HepG2 (cell line): ENCODE results near the gene XKR7. TPM values are rescaled to one million over a fixed set of nuclear protein-coding genes. Genes with fewer than 3 reads are reported as not detected.

Source experiments
- ARID5B ChIP-seq: IDR thresholded peaks from 2 replicates; pipeline ENCODE4 v1.4.0; 2020; ENCODE audit warnings: mild to moderate bottlenecking, missing genetic modification reagents
- CEBPB ChIP-seq: IDR thresholded peaks from 2 replicates; pipeline ENCODE4 v1.6.1; 2011; ENCODE audit warnings: low read depth, low read length, improper control_type of control experiment, borderline replicate concordance
- DRAP1 ChIP-seq: IDR thresholded peaks from 2 replicates; pipeline ENCODE4 v1.6.1; 2016; ENCODE audit warnings: missing genetic modification reagents, missing compliant biosample characterization
- E2F5 ChIP-seq: sonication (generic); formaldehyde crosslinking; conservative IDR thresholded peaks from 2 replicates; pipeline ENCODE4 v1.4.0; 2020; ENCODE audit warnings: missing genetic modification reagents
- ELF3 ChIP-seq: IDR thresholded peaks from 2 replicates; pipeline ENCODE4 v1.6.1; 2016; ENCODE audit warnings: missing genetic modification reagents, missing compliant biosample characterization
- ETV5 ChIP-seq: IDR thresholded peaks from 2 replicates; pipeline ENCODE4 v1.6.1; 2018; ENCODE audit warnings: missing biosample characterization, missing genetic modification reagents, inconsistent platforms, borderline replicate concordance
- GRHL1 ChIP-seq: sonication (generic); formaldehyde crosslinking; conservative IDR thresholded peaks from 2 replicates; pipeline ENCODE4 v1.8.0; 2022; ENCODE audit warnings: missing genetic modification reagents
- NFIC ChIP-seq: IDR thresholded peaks from 2 replicates; pipeline ENCODE4 v1.6.1; 2012; ENCODE audit warnings: mild to moderate bottlenecking, low read length, inconsistent platforms
- PHF20 ChIP-seq: sonication (generic); formaldehyde crosslinking; IDR thresholded peaks from 2 replicates; pipeline ENCODE4 v1.5.0; 2020; ENCODE audit warnings: mild to moderate bottlenecking, missing genetic modification reagents
- RFX5 ChIP-seq: IDR thresholded peaks from 2 replicates; pipeline ENCODE4 v1.6.1; 2011; ENCODE audit warnings: low read depth, low read length, improper control_type of control experiment
- RORA ChIP-seq: sonication (generic); formaldehyde crosslinking; IDR thresholded peaks from 2 replicates; pipeline ENCODE4 v1.5.0; 2020; ENCODE audit warnings: mild to moderate bottlenecking, missing genetic modification reagents, moderate library complexity
- STAG1 ChIP-seq: sonication (generic); formaldehyde crosslinking; IDR thresholded peaks from 2 replicates; pipeline ENCODE4 v1.4.0; 2020; ENCODE audit warnings: missing genetic modification reagents
- TEAD2 ChIP-seq: sonication (generic); formaldehyde crosslinking; IDR thresholded peaks from 2 replicates; pipeline ENCODE4 v1.9.0; 2021; ENCODE audit warnings: missing genetic modification reagents
- ZBTB33 ChIP-seq: sonication (generic); formaldehyde crosslinking; IDR thresholded peaks from 2 replicates; pipeline ENCODE4 v1.4.0; 2020; ENCODE audit warnings: missing genetic modification reagents
- ZNF160 ChIP-seq: sonication (generic); formaldehyde crosslinking; IDR thresholded peaks from 2 replicates; pipeline ENCODE4 v1.8.0; 2022; ENCODE audit warnings: mild to moderate bottlenecking, inconsistent platforms, missing genetic modification reagents
- ZNF451 ChIP-seq: sonication (generic); formaldehyde crosslinking; IDR thresholded peaks from 2 replicates; pipeline ENCODE4 v1.5.0; 2020; ENCODE audit warnings: mild to moderate bottlenecking, missing genetic modification reagents
- ZNF691 ChIP-seq: sonication (generic); formaldehyde crosslinking; IDR thresholded peaks from 2 replicates; pipeline ENCODE4 v1.4.0; 2020; ENCODE audit warnings: missing genetic modification reagents, low read depth, mild to moderate bottlenecking, borderline replicate concordance
- ZNF772 ChIP-seq: sonication (generic); formaldehyde crosslinking; IDR thresholded peaks from 2 replicates; pipeline ENCODE4 v1.5.0; 2020; ENCODE audit warnings: mild to moderate bottlenecking, missing genetic modification reagents
- polyA plus RNA-seq, 8 experiments: library from polyadenylated mRNA; depleted of rRNA in 3 of 8; stranded (reverse) in 7 of 8; unstranded in 1 of 8; fragments of >200 nt; fragmentation: Illumina TruSeq in 4 of 8; extraction: Trizol in 4 of 8; gene quantifications; 2 replicates each; pipeline versions ENCODE4 v1.2.1 to v1.2.3, GENCODE V29; 2011 to 2016; ENCODE audit warnings: low read depth in 4 of 8, missing spikeins in 1 of 8, mixed read lengths in 1 of 8; ENCODE audit not compliant: insufficient read depth in 1 of 8
- total RNA-seq, 5 experiments: library from RNA; depleted of rRNA; stranded (reverse); fragments of >200 nt; fragmentation: Illumina TruSeq; extraction: Trizol; gene quantifications; 2 replicates each; pipeline ENCODE4 v1.2.3, GENCODE V29; 2016; ENCODE audit warnings: low read depth in 1 of 5

Gene XKR7
- total and polyA plus RNA-seq, 2 of the 13 experiments (the other 11 are each of a cell fraction or from before 2014, with no cell fraction given) = not detected

GRCh38 chr20:32017711-32018251 is 49.8 kb downstream of the XKR7 start (continued):
- 0 out of 2 replicates have a peak, but pooled peaks have one; percentile 9 for TF ChIP-seq ZBTB33
- no peak for TF ChIP-seq CEBPB
- 0 out of 2 replicates have a peak, but pooled peaks have one; percentile 14 for TF ChIP-seq STAG1
- TF ChIP-seq E2F5 (CRISPR knock-in tag) = no peak
- TF ChIP-seq ZNF160 (CRISPR knock-in tag) = no peak
- no peak for TF ChIP-seq RFX5
- TF ChIP-seq ELF3 (CRISPR knock-in tag) = no peak
- TF ChIP-seq ARID5B = no peak
- TF ChIP-seq TEAD2 (CRISPR knock-in tag) = no peak
- TF ChIP-seq ZNF772 (CRISPR knock-in tag) = no peak
- no peak for TF ChIP-seq DRAP1 (CRISPR knock-in tag)
- TF ChIP-seq ZNF451 (CRISPR knock-in tag) = 0 out of 2 replicates have a peak, but pooled peaks have one; percentile 52
- no peak for TF ChIP-seq RORA
- TF ChIP-seq ETV5 (CRISPR knock-in tag) = peak; percentile 31; the same call in 1 of the 2 replicates
- TF ChIP-seq PHF20 (CRISPR knock-in tag) = no peak
- no peak for TF ChIP-seq GRHL1
- no peak for TF ChIP-seq ZNF691 (CRISPR knock-in tag)
- TF ChIP-seq NFIC = no peak
